GM18520 (cell line): ENCODE results near the gene PKP4.

Experiments
- ATAC-seq: cut with Tn5 transposase; IDR thresholded peaks from one replicate; pipeline ENCODE4 v1.9.1; 2021; ENCODE audit not compliant: unreplicated experiment

PKP4 gene

GRCh38 chr2:158713523-158714138 is 256.9 kb downstream of the PKP4 start:
- ATAC-seq: no peak

GRCh38 chr2:158714420-158714819 is 257.7 kb downstream of the PKP4 start:
- no peak for ATAC-seq

- ATAC-seq: no peak
These were observed 258.6 kb downstream of the PKP4 start for GRCh38 chr2:158715357-158715756.

GRCh38 chr2:158716121-158716791 is 259.5 kb downstream of the PKP4 start:
- ATAC-seq: no peak

GRCh38 chr2:158716921-158717320 is 260.2 kb downstream of the PKP4 start:
- ATAC-seq: no peak

GRCh38 chr2:158717366-158718195 is 260.8 kb downstream of the PKP4 start:
- ATAC-seq: no peak

- no peak for ATAC-seq
These were observed 261.4 kb downstream of the PKP4 start for GRCh38 chr2:158718196-158718585.

- ATAC-seq: no peak
These were observed 262.1 kb downstream of the PKP4 start for GRCh38 chr2:158718851-158719250.

GRCh38 chr2:158719403-158719802 is 262.7 kb downstream of the PKP4 start:
- no peak for ATAC-seq

GRCh38 chr2:158722266-158723105 is 265.7 kb downstream of the PKP4 start:
- ATAC-seq: no peak

GRCh38 chr2:158723181-158723838 is 266.6 kb downstream of the PKP4 start:
- ATAC-seq: no peak

GRCh38 chr2:158723921-158724802 is 267.4 kb downstream of the PKP4 start:
- ATAC-seq: no peak

- ATAC-seq: no peak
These were observed 268.1 kb downstream of the PKP4 start for GRCh38 chr2:158724803-158725381.

GRCh38 chr2:158725441-158725891 is 268.7 kb downstream of the PKP4 start:
- no peak for ATAC-seq

- ATAC-seq: no peak
These were observed 270.3 kb downstream of the PKP4 start for GRCh38 chr2:158726911-158727592.

- ATAC-seq: no peak
These were observed 271.7 kb downstream of the PKP4 start for GRCh38 chr2:158728422-158728821.

GRCh38 chr2:158729451-158729850 is 272.7 kb downstream of the PKP4 start:
- no peak for ATAC-seq

- no peak for ATAC-seq
These were observed 273.3 kb downstream of the PKP4 start for GRCh38 chr2:158729873-158730620.
